GM23338 (cell line): ENCODE data around the gene CBX2. TPM values are rescaled to one million over a fixed set of nuclear protein-coding genes. Genes with fewer than 3 reads are reported as not detected.

Experiments used
- ATAC-seq: fragments of 200-7000 bp; cut with Tn5 transposase; 3 replicates; pipeline ENCODE4 v1.9.1; 2020
- DNase-seq: peaks from one replicate; pipeline ENCODE4 v3.0.0-alpha.2; 2015; ENCODE audit warnings: low spot score
- H2AFZ ChIP-seq: fragments of 200-600 bp; sonication (generic); 2 replicates; pipeline ENCODE4 v1.8.0; 2016; ENCODE audit warnings: antibody characterized with exemption, mild to moderate bottlenecking, moderate library complexity
- H3F3A ChIP-seq: fragments of 200-600 bp; sonication (generic); replicated peaks from 2 replicates; pipeline ENCODE4 v1.8.0; 2017; ENCODE audit warnings: antibody characterized with exemption, mixed run types, low read depth
- H3K27ac ChIP-seq: fragments of 200-600 bp; sonication (generic); 2 replicates; pipeline ENCODE4 v1.6.1; 2016; ENCODE audit warnings: low read depth
- H3K27me3 ChIP-seq: fragments of 200-600 bp; sonication (generic); 2 replicates; pipeline ENCODE4 v1.8.0; 2016; ENCODE audit warnings: mild to moderate bottlenecking, mixed run types, moderate library complexity; ENCODE audit not compliant: insufficient read depth
- H3K36me3 ChIP-seq: fragments of 200-600 bp; sonication (generic); 2 replicates; pipeline ENCODE4 v1.8.0; 2016; ENCODE audit warnings: mild to moderate bottlenecking; ENCODE audit not compliant: insufficient read depth
- H3K4me1 ChIP-seq: fragments of 200-600 bp; sonication (generic); 2 replicates; pipeline ENCODE4 v1.8.0; 2016; ENCODE audit warnings: mild to moderate bottlenecking, moderate library complexity; ENCODE audit not compliant: insufficient read depth
- H3K4me2 ChIP-seq: fragments of 200-600 bp; sonication (generic); 2 replicates; pipeline ENCODE4 v1.7.1; 2017; ENCODE audit warnings: mixed run types
- H3K4me3 ChIP-seq: fragments of 200-600 bp; sonication (generic); 2 replicates; pipeline ENCODE4 v1.6.1; 2016; ENCODE audit warnings: mixed run types
- H3K79me2 ChIP-seq: fragments of 200-600 bp; sonication (generic); replicated peaks from 2 replicates; pipeline ENCODE4 v1.8.0; 2017; ENCODE audit warnings: mild to moderate bottlenecking; ENCODE audit not compliant: insufficient read depth
- H3K9me2 ChIP-seq: fragments of 200-600 bp; sonication (generic); 2 replicates; pipeline ENCODE4 v1.8.0; 2017; ENCODE audit not compliant: insufficient read depth
- H4K20me1 ChIP-seq: fragments of 200-600 bp; sonication (generic); replicated peaks from 2 replicates; pipeline ENCODE4 v1.8.0; 2017; ENCODE audit warnings: mild to moderate bottlenecking; ENCODE audit not compliant: insufficient read depth
- H3K27ac Mint-ChIP-seq: 2 replicates; pipeline ENCODE4 v1.8.0; 2020; ENCODE audit warnings: inconsistent platforms, mild to moderate bottlenecking, moderate library complexity, mixed read lengths
- H3K27me3 Mint-ChIP-seq: 3 replicates; pipeline ENCODE4 v1.8.0; 2022; ENCODE audit warnings: low read depth, mild to moderate bottlenecking, moderate library complexity, mixed read lengths, inconsistent platforms; ENCODE audit not compliant: insufficient read depth, poor library complexity
- H3K36me3 Mint-ChIP-seq: 3 replicates; pipeline ENCODE4 v1.8.0; 2021; ENCODE audit warnings: low read depth, mild to moderate bottlenecking, inconsistent platforms, moderate library complexity, mixed read lengths
- H3K4me1 Mint-ChIP-seq: 3 replicates; pipeline ENCODE4 v1.8.0; 2020; ENCODE audit warnings: mild to moderate bottlenecking, inconsistent platforms, mixed read lengths
- H3K4me3 Mint-ChIP-seq: 3 replicates; pipeline ENCODE4 v1.8.0; 2021; ENCODE audit warnings: moderate library complexity, mild to moderate bottlenecking, inconsistent platforms, mixed read lengths
- H3K9me3 Mint-ChIP-seq: 3 replicates; pipeline ENCODE4 v1.8.0; 2020; ENCODE audit warnings: moderate library complexity, mild to moderate bottlenecking, inconsistent platforms, mixed read lengths
- EZH2 ChIP-seq: fragments of 200-600 bp; sonication (generic); IDR thresholded peaks from one replicate; pipeline ENCODE4 v1.8.0; 2017; ENCODE audit warnings: antibody characterized with exemption, mild to moderate bottlenecking, low read depth; ENCODE audit not compliant: unreplicated experiment
- NANOG ChIP-seq: IDR thresholded peaks from 2 replicates; pipeline ENCODE4 v1.6.1; 2016; ENCODE audit warnings: antibody characterized with exemption, borderline replicate concordance
- POLR2AphosphoS5 ChIP-seq: IDR thresholded peaks from 2 replicates; pipeline ENCODE4 v1.6.1; 2016; ENCODE audit warnings: antibody characterized with exemption, low read depth
- ZNF331 ChIP-seq: fragments of 250-450 bp; sonication (Bioruptor Pico); IDR thresholded peaks from 2 replicates; pipeline ENCODE4 v1.5.0; 2020; ENCODE audit warnings: low read depth, mild to moderate bottlenecking, moderate library complexity
- polyA plus RNA-seq: library from polyadenylated mRNA; unstranded; fragments of >200 nt; fragmentation: Nextera tagmentation; extraction: Ambion mirVana; gene quantifications from 2 replicates; pipeline ENCODE4 v1.2.1, GENCODE V29; 2016
- total RNA-seq: library from RNA; depleted of rRNA; stranded (reverse); fragments of >200 nt; shearing (Covaris generic); gene quantifications from 2 replicates; pipeline ENCODE4 v1.2.3, GENCODE V29; 2014
- TF ChIP-seq, protein P1 (sequence below): fragments of 250-450 bp; sonication (Bioruptor Pico); IDR thresholded peaks from 2 replicates; pipeline ENCODE4 v1.5.0; 2020; ENCODE audit warnings: mild to moderate bottlenecking, moderate library complexity
- TF ChIP-seq, protein P2 (sequence below): IDR thresholded peaks from 2 replicates; pipeline ENCODE4 v1.6.1; 2016; ENCODE audit warnings: antibody characterized with exemption

Gene CBX2
- total and polyA plus RNA-seq, 2 experiments from 2014 or later: 26.6 to 114 TPM

- TF ChIP-seq, protein P1, sequence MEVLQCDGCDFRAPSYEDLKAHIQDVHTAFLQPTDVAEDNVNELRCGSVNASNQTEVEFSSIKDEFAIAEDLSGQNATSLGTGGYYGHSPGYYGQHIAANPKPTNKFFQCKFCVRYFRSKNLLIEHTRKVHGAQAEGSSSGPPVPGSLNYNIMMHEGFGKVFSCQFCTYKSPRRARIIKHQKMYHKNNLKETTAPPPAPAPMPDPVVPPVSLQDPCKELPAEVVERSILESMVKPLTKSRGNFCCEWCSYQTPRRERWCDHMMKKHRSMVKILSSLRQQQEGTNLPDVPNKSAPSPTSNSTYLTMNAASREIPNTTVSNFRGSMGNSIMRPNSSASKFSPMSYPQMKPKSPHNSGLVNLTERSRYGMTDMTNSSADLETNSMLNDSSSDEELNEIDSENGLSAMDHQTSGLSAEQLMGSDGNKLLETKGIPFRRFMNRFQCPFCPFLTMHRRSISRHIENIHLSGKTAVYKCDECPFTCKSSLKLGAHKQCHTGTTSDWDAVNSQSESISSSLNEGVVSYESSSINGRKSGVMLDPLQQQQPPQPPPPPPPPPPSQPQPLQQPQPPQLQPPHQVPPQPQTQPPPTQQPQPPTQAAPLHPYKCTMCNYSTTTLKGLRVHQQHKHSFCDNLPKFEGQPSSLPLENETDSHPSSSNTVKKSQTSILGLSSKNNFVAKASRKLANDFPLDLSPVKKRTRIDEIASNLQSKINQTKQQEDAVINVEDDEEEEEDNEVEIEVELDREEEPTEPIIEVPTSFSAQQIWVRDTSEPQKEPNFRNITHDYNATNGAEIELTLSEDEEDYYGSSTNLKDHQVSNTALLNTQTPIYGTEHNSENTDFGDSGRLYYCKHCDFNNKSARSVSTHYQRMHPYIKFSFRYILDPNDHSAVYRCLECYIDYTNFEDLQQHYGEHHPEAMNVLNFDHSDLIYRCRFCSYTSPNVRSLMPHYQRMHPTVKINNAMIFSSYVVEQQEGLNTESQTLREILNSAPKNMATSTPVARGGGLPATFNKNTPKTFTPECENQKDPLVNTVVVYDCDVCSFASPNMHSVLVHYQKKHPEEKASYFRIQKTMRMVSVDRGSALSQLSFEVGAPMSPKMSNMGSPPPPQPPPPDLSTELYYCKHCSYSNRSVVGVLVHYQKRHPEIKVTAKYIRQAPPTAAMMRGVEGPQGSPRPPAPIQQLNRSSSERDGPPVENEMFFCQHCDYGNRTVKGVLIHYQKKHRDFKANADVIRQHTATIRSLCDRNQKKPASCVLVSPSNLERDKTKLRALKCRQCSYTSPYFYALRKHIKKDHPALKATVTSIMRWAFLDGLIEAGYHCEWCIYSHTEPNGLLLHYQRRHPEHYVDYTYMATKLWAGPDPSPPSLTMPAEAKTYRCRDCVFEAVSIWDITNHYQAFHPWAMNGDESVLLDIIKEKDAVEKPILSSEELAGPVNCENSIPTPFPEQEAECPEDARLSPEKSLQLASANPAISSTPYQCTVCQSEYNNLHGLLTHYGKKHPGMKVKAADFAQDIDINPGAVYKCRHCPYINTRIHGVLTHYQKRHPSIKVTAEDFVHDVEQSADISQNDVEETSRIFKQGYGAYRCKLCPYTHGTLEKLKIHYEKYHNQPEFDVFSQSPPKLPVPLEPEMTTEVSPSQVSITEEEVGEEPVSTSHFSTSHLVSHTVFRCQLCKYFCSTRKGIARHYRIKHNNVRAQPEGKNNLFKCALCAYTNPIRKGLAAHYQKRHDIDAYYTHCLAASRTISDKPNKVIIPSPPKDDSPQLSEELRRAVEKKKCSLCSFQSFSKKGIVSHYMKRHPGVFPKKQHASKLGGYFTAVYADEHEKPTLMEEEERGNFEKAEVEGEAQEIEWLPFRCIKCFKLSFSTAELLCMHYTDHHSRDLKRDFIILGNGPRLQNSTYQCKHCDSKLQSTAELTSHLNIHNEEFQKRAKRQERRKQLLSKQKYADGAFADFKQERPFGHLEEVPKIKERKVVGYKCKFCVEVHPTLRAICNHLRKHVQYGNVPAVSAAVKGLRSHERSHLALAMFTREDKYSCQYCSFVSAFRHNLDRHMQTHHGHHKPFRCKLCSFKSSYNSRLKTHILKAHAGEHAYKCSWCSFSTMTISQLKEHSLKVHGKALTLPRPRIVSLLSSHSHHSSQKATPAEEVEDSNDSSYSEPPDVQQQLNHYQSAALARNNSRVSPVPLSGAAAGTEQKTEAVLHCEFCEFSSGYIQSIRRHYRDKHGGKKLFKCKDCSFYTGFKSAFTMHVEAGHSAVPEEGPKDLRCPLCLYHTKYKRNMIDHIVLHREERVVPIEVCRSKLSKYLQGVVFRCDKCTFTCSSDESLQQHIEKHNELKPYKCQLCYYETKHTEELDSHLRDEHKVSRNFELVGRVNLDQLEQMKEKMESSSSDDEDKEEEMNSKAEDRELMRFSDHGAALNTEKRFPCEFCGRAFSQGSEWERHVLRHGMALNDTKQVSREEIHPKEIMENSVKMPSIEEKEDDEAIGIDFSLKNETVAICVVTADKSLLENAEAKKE (CRISPR knock-in tag): no peak
- TF ChIP-seq ZNF331 (no peak), NANOG (no peak)
Measured at GRCh38 chr17:79813297-79814126, 35.6 kb downstream of the CBX2 start (continued).

DNA sequence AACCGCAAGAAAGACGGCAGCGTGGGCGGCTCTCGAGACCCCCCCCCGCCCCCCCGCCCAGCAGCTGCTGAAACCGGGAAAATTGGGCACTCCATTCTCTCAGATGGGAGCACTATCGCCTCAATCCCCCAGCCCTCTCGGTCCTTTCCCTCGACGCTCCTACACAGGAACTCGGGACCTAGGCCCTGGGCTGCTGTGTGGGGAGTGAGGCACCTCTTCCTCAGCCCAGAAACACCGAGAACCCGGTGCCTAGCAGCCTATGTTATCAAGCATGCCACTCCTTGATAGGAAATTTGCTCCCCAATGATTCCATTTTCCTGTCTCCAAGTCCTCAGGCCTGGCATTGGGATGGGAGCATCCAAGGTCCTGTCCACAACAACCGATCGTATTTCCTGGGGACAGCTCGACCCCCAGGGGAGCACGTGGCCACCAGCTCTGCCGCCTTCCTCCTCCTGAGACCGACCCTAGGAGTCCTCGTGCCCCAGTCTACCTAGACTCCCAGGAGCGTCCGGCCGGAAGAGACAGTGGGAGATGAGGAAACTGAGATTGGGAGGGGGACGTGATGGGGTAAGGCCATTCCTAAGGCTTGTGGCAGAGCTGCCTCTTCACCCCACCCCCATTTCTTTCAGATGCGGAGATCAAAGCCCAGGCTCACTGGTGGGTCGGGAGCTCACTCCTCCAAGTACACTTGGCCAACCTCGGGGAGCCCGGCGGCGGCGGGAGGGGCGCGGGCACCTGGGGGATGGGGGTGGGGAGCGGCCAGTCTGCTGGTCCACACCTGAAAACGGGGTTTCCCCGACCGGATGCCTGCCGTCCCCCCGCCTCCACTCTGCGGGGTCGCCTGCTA is 36.4 kb downstream of the CBX2 start:
- Histone ChIP-seq H3K4me3 (peak overlapping the region; percentile 46), H3K4me1 (peaks cover 21% of the 10 kb centered on the region), H3K36me3 (no peaks in the 10 kb centered on the region), H3K79me2 (no peaks in the 10 kb centered on the region), H2AFZ (no peak overlapping the region), H3K9me2 (no peaks in the 10 kb centered on the region), H4K20me1 (peaks cover 9% of the 10 kb centered on the region; the same call in 1 of the 2 replicates), H3K27me3 (peaks cover 94% of the 10 kb centered on the region), H3K4me2 (peak overlapping the region; percentile 74), H3K27ac (no peak overlapping the region), H3F3A (peaks cover 27% of the 10 kb centered on the region)
- peak; percentile 90 for TF ChIP-seq EZH2
- no peak for TF ChIP-seq POLR2AphosphoS5
- TF ChIP-seq, protein P2, sequence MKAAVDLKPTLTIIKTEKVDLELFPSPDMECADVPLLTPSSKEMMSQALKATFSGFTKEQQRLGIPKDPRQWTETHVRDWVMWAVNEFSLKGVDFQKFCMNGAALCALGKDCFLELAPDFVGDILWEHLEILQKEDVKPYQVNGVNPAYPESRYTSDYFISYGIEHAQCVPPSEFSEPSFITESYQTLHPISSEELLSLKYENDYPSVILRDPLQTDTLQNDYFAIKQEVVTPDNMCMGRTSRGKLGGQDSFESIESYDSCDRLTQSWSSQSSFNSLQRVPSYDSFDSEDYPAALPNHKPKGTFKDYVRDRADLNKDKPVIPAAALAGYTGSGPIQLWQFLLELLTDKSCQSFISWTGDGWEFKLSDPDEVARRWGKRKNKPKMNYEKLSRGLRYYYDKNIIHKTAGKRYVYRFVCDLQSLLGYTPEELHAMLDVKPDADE: peak; percentile 32; the same call in 1 of the 2 replicates
- H3K9me3 Mint-ChIP-seq: peaks cover 6% of the 10 kb centered on the region; the same call in 1 of the 3 replicates
- DNase-seq (peak; percentile 69), ATAC-seq (peak; percentile 5)
- H3K4me1 Mint-ChIP-seq: peaks cover 23% of the 10 kb centered on the region
- peaks cover 90% of the 10 kb centered on the region for H3K27me3 Mint-ChIP-seq
- H3K4me3 Mint-ChIP-seq: peak overlapping the region; percentile 62
- no peak overlapping the region for H3K27ac Mint-ChIP-seq
- peaks cover 4% of the 10 kb centered on the region; the same call in 1 of the 3 replicates for H3K36me3 Mint-ChIP-seq
